IPS DF 4.7 (cell line): Measurements from ENCODE around the gene GIMAP4.
"Not testable (repeated sequence)": the region's sequence is repeated elsewhere in the genome, so short reads cannot be mapped to it uniquely, and the experiment has no call there.

Source experiments
- DNase-seq: peaks from one replicate; pipeline ENCODE4 v3.0.0-alpha.2; 2013; ENCODE audit warnings: low spot score; ENCODE audit errors: extremely low read depth

Gene GIMAP4

GRCh38 chr7:150579979-150580637, 12.9 kb downstream of the GIMAP4 start:
- not testable (repeated sequence) for DNase-seq

GRCh38 chr7:150580638-150581394, 13.6 kb downstream of the GIMAP4 start:
- no peak for DNase-seq

GRCh38 chr7:150585199-150585598, 18.0 kb downstream of the GIMAP4 start:
- DNase-seq = no peak

- DNase-seq = no peak
These were observed 19.0 kb downstream of the GIMAP4 start for GRCh38 chr7:150586068-150586784.

GRCh38 chr7:150586785-150587152, 19.6 kb downstream of the GIMAP4 start:
- no peak for DNase-seq

GRCh38 chr7:150587551-150587950, 20.4 kb downstream of the GIMAP4 start:
- DNase-seq = no peak

GRCh38 chr7:150594805-150595204, 27.6 kb downstream of the GIMAP4 start:
- no peak for DNase-seq

GRCh38 chr7:150595361-150595760, 28.2 kb downstream of the GIMAP4 start:
- DNase-seq = no peak

- not testable (repeated sequence) for DNase-seq
These were observed 36.4 kb downstream of the GIMAP4 start for GRCh38 chr7:150603600-150603999.

GRCh38 chr7:150610233-150610632, 43.0 kb downstream of the GIMAP4 start:
- DNase-seq = no peak

GRCh38 chr7:150612925-150613324, 45.7 kb downstream of the GIMAP4 start:
- no peak for DNase-seq

GRCh38 chr7:150613880-150614279, 46.7 kb downstream of the GIMAP4 start:
- no peak for DNase-seq

- not testable (repeated sequence) for DNase-seq
These were observed 47.2 kb downstream of the GIMAP4 start for GRCh38 chr7:150614426-150614825.

GRCh38 chr7:150615221-150615755, 48.1 kb downstream of the GIMAP4 start:
- DNase-seq = not testable (repeated sequence)

GRCh38 chr7:150620061-150620460, 52.9 kb downstream of the GIMAP4 start:
- no peak for DNase-seq

- no peak for DNase-seq
These were observed 53.6 kb downstream of the GIMAP4 start for GRCh38 chr7:150620617-150621371.

- DNase-seq = no peak
These were observed 54.2 kb downstream of the GIMAP4 start for GRCh38 chr7:150621376-150621775.
